Measurements from ENCODE around the gene MCIDAS.

- TF ChIP-seq, protein P1, sequence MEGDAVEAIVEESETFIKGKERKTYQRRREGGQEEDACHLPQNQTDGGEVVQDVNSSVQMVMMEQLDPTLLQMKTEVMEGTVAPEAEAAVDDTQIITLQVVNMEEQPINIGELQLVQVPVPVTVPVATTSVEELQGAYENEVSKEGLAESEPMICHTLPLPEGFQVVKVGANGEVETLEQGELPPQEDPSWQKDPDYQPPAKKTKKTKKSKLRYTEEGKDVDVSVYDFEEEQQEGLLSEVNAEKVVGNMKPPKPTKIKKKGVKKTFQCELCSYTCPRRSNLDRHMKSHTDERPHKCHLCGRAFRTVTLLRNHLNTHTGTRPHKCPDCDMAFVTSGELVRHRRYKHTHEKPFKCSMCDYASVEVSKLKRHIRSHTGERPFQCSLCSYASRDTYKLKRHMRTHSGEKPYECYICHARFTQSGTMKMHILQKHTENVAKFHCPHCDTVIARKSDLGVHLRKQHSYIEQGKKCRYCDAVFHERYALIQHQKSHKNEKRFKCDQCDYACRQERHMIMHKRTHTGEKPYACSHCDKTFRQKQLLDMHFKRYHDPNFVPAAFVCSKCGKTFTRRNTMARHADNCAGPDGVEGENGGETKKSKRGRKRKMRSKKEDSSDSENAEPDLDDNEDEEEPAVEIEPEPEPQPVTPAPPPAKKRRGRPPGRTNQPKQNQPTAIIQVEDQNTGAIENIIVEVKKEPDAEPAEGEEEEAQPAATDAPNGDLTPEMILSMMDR (IDR thresholded peaks at IDR 0.05; ENCODE audit: low read length): no peak
- no peak for TF ChIP-seq EZH2 (IDR thresholded peaks at IDR 0.05; ENCODE audit: borderline replicate concordance, low read length)
Observed at GRCh38 chr5:55175781-55176175, 51.3 kb downstream of the MCIDAS start.

All from OCI-LY1 (cell line).